ENCODE results near the gene TMEM91.
A peak's percentile ranks its signal among the peaks of the same experiment; 100 is the strongest.

TMEM91 gene

DNA sequence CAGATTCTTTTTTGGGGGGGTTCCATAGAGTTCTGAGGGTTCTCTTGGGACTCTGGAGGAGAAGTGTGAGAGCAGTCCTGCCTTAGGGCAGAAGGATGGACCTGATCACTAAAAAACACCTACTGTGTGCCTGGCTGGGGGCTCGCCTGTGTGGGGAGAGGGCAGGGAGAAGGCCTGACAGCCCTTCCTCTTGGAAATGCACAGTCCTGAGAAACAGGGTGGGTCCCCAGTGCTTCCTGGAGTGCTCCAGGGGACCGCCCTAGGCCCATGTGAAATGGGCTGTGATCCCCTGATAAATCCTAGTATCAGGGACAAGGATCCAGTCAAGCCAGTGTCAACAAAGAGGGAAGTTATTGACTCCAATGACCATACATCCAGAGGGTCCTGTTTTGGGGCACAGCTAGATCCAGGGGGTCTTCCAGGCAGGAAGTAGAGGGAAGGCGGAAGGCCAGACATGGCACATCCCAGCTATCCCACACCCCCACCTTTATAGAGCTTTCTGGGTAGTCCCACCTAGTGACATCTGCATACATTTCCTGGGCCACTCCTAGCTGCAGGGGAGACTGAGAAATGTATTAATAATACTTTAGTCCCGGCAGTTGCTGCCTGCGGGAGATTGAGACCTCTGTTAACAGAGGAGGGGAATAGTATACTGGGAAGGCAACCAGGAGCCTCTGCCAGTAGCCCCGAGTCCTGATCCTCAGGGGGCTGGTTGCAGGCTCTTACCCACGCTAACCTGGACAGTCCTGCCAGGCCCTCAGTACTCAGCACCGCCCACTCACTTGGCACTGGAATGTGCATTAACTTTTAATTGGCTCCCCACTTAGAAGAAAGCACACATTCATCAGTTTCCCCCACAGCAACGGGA, 35.0 kb downstream of the TMEM91 start:
- DNase-seq (ENCODE audit: low read depth in 2 of 2), result no peak

DNA sequence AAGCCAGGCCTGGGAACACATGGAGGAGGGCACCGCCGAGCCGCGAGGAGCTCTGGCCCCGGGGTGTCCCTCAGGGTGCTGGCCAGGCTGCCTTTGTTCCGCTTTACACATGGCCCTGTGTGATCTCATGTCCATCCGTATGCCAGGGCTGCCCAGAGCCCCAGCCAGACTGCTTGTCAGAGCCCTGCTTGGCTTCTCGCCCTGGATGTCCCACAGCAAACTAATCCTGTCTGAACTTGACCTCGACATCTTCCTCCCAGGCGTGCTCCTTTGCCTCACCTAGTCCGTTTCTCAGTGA, 35.6 kb downstream of the TMEM91 start:
- no peak for DNase-seq (ENCODE audit: low read depth in 2 of 2)

DNA sequence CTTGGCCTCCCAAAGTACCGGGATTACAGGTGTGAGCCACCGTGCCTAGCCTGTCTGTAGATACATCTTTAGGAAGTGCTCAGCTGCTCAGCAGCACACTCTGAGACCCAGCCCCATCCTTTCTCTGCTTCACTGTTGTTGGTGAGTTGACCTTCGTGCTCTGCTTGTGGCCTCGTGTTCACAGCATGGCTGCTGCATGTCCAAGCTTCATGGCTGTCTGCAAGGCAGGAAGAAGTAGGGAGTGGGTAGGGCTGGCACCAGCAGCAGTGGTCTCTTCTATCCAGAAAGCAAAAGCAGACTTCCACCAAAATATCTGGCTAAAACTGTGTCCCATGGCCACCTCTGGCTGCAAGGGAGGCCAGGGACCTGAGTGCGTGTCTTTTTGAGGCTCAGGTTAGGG, 36.6 kb downstream of the TMEM91 start:
- no peak for DNase-seq (ENCODE audit: low read depth in 2 of 2)

DNA sequence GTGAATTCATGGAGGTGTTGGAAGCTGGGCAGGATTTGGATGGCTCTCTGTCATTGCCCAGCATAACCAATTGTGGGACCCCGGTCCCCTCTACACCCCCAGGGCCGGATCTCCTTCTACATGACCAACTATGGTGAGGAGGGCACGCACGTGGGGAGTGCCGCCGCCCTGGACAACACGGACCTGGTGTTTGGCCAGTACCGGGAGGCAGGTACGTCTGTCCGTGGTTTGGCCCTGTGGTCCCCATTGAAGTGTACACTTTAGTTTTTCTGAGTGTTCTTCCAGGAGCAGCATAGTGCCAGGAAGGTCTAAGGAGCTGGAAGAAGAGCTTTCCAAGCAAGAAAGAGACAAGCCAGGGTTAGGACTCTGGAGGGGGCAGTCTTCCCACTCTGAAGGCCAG, 37.6 kb downstream of the TMEM91 start:
- DNase-seq (ENCODE audit: low read depth in 2 of 2), result no peak

DNA sequence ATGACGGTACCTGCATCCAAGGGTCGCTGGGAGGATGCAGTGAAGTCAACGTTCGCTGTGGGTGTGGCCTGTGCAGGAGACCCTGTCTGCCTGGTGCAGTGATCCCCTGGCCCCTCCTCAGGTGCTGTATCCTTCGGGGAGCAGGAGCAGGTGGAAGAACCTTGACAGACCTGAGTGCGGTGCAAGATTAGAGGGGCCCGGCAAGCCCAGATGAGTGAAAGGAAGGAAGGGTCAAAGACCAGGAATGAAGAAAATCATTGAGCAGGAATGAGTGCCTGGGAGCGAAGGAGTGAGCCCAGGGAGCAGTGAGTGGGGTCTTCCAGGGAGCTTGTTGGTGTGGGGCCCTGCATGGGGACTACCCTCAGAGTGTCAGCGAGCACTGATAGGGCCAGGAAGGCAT, 38.1 kb downstream of the TMEM91 start:
- DNase-seq (ENCODE audit: low read depth in 2 of 2), result no peak

DNA sequence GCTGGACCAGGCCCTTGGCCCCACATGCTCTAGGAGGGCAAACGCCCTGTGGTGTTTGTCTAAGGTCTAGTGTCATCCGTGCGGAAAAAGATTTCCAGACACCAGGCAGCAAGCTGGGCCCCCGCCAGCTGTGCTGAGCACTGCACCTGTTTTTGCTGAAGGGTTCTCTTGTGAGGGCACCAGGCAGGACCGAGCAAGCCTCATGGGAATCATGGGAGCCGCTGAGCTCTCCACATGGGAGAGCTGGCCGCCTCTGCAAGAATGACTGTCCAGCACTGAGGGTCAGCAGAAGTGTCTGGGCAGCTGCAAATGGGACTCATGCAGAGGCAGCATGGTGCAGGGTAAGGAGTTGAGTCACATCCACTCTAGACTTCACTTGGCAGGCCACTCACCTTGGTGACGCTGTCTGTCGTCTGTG, 38.8 kb downstream of the TMEM91 start:
- no peak for DNase-seq (ENCODE audit: low read depth in 2 of 2)

DNA sequence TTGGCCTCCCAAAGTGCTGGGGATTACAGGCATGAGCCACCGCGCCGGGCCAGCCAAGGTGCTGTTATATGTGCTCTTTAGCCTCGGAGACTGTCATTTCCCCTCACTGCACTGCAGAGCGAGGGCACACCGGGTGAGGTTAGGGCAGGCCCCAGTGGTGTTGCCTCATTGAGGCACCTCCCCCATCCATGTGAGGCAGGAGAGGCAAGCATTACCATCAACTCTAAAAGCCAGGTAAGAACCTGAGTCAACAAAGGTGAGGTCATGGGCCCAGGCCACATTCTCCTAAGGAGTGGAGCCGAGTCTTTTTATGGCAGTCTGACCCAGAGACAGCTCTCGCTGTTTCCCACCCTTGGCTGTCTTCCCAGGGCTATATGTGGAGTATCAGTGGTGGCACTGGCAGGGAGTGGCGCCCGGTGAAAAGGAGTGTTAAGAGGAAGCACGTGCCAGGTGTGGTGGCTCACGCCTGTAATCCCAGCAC, 39.9 kb downstream of the TMEM91 start:
- no peak for DNase-seq (ENCODE audit: low read depth in 2 of 2)

DNA sequence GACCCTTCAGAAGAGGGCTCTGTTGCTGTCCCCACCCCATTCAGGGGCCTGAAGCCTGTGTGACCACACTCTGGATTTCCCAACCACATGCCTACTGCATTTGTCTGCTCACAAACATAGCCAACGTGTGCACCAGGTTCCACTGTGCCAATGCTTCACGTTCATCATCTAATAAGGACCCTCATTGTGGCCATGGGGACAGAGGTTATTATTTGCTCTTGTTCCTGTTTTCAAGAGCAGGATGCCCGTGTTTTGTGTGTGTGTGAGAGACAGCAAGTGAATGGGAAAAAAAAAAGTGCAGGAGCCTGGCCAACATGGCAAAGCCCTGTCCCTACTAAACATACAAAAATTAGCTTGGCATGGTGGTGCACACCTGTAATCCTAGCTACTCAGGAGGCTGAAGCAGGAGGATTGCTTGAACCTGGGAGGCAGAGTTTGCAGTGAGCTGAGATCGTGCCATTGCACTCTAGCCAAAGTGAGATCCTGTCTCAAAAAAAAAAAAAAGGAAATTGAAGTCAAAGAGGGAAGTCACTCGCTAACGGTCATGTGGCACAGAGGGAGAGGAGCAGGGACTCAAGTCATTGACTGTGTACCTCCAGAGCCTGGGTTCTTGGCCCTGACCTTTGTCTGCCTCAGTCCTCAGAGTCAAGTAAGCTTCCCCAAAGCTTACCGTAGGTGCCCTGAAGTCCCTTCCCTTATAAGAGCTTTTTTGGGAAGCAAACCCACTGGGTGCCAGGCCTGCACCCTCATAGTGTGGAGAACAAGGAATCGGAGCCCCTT, 44.0 kb downstream of the TMEM91 start:
- no peak for DNase-seq (ENCODE audit: low read depth in 2 of 2)

DNA sequence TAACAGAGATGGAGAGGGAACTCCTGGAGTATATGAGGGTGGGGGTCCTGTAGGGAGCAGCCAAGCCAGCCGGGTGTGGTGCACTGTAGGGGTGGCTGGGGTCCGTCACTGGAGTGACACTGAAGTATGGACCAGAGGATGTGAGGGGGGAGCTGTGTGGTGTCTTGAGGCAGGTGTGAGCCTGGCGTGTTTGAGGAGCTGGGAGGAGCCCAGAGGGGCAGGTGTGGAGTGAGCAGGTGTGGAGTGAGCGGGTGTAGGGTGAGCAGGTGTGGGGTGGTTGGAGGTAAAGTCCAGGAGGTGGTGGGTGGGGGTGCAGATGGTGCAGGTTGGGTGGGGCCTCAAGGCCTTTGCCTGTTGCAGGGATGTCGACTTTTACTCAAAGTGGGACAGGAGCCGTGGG, 45.0 kb downstream of the TMEM91 start:
- no peak for DNase-seq (ENCODE audit: low read depth in 2 of 2)

DNA sequence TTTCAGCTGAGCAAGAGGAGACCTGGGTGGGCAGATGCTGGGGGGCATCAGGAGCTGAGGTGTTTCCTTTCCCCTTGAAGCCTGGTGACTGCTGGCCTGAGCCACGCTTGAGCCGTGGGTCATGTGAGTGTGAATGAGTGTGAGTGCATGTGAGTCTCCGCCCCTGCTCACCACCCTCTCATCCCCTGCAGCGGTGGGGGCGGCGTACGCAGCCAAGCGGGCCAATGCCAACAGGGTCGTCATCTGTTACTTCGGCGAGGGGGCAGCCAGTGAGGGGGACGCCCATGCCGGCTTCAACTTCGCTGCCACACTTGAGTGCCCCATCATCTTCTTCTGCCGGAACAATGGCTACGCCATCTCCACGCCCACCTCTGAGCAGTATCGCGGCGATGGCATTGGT, 45.6 kb downstream of the TMEM91 start:
- DNase-seq (ENCODE audit: low read depth in 2 of 2), result no peak

DNA sequence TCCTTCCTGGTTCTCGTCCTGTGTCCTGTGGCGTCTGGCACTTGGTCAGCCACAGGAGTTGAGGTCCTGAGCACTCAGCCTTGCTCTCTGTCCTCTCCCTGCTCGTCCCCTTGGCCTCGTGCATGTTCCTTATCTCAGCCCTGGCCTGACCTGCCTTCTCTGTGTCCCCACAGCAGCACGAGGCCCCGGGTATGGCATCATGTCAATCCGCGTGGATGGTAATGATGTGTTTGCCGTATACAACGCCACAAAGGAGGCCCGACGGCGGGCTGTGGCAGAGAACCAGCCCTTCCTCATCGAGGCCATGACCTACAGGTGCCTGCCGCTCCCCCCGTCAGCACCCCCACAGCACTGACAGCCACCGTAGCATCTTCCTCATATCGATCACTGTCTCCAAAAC, 46.1 kb downstream of the TMEM91 start:
- no peak for DNase-seq (ENCODE audit: low read depth in 2 of 2)

DNA sequence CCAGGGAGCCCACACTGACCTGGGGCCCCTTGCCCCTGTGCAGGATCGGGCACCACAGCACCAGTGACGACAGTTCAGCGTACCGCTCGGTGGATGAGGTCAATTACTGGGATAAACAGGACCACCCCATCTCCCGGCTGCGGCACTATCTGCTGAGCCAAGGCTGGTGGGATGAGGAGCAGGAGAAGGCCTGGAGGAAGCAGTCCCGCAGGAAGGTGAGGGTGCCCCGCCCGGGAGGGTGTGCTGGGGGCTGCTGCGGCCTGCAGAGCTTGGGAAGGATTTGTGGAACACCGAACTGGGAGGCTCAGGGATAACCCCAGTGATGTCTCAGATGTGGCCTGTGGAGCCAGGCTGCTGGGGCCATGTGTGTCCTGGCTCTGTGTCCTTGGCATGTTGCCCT, 46.6 kb downstream of the TMEM91 start:
- no peak for DNase-seq (ENCODE audit: low read depth in 2 of 2)

DNA sequence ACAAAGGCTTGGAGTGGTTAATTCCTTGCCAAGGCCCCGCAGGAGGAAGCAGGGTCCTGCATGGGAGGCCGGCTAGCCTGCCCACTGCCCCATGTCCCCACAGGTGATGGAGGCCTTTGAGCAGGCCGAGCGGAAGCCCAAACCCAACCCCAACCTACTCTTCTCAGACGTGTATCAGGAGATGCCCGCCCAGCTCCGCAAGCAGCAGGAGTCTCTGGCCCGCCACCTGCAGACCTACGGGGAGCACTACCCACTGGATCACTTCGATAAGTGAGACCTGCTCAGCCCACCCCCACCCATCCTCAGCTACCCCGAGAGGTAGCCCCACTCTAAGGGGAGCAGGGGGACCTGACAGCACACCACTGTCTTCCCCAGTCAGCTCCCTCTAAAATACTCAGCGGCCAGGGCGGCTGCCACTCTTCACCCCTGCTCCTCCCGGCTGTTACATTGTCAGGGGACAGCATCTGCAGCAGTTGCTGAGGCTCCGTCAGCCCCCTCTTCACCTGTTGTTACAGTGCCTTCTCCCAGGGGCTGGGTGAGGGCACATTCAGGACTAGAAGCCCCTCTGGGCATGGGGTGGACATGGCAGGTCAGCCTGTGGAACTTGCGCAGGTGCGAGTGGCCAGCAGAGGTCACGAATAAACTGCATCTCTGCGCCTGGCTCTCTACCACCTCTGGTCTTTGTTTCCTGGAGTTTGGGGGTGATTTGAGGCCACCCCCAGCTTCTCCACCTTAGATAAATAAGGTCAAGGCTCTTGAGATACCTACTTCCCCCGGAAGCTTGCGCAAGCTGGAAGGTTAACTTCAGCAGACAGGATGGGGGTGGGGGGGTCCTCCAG, 48.2 kb downstream of the TMEM91 start:
- DNase-seq (ENCODE audit: low read depth in 2 of 2), result no peak

DNA sequence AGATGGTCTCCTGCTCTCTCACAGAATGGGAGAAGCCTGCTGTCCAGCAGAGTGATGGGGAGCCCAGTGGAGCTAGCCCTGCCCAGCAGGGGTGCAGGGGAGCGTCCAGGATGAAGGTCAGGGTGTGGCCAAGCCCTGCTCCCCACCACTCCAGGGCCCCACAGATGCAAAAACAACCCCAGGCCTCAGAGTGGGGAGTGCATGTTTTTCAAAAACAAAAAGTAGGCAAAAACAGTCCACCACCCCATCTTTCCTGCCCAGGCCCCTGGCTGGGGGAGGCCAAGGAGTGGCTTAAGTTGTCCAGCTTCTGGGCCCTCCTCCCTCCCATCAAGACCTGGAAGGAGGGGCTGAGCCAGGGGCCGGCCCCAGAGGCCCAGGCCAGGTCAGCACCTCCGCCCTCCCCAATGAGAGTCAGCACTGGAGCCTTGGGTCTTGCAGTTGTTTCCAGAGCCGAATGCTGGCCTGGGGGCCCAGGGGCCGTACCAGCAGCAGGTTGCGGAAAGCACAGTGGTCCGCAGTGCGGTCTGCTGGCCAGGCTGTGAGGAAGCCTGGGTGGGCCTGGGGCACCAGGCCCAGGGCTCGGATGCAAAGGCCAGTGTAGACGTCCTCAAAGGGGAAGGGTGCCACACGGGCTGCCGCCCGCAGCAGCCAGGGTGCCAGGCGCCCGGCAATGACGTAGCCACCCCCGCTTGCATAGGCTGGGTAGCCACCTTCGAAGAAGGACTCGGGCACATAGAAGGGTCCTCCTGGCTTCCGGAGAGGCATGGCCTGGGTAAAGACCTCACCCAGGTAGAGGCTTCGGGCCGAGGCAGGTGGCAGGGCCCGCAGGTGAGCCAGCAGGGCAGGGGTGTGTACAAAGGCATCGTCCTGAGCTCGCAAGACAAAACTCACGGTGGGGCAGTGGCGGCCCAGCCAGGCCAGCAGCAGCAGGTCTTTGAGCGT, 49.1 kb downstream of the TMEM91 start:
- DNase-seq (ENCODE audit: low read depth in 2 of 2), result no peak

DNA sequence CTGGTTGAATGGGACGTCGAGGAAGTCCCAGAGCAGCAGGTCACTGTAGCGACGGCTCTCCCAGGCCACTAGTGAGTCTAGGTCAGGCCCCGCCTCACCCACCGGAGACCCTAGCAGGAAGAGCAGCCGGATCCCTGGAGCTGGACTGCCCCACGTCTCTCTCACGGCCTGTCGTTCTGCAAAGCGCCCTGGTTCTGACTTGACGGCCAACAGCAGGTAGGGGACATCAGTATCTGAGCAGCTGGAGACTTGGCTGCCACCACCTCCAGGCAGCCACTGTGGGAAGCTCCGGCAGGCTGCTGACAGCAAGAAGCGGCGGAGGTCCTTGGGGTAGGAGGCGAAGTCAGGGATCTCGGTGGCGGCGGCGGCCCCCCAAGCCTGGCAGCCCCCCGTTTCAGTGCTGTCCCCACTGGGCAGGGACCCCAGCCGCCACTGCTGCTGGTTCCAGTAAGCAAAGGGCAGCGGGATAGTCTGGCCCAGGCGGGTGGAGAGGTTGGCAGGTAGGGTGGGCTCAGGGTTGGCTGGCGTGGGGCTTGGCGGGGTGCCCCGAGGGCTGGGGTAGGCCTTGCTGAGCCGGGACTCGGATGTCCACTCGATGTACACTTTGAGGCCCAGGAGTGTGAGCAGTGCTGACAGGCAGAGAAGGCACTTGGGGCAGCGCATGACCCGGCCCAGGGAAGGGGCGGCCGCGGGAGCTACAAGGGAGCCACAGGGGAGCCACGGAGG, 49.9 kb downstream of the TMEM91 start:
- no peak for DNase-seq (ENCODE audit: low read depth in 2 of 2)

DNA sequence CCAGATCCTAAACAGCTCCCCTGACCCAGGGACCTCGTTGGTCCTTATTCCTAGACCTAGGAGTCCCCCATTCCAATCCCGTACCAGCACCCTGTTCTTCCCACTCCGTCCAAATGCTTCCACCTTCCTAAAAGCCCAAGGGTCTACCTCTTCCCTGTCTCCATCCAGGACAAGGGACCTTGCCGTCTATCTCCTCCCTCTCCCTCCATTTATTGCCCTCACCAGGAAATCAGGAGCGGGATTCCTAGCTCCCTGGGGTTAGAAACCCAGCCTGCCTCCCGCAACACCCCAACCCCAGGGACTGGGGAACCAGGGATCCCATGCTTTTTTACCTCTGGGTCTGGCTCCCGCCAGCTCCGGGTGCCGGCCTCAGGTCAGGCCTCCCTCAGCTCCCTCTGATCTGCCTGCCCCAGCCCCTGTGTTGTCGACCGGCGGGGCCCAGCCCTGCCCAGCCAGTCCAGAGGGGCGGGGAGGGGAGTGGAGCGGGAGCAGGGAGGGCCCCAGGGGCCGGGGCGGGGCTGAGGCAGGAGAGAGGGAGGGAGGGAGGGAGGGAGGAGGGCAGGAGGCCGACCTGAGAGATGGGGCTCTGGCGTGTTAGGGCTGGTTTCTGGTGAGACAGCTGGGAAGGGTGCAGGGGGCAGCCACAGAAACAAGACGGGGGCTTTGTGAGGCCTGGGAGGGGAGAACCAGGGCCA, 50.8 kb downstream of the TMEM91 start, which contains the start of gene B3GNT8:
TSS of gene B3GNT8 (minus strand) at position 423 of the 695 bp plus-strand sequence. CDS start 596 bp downstream, outside the sequence.
- DNase-seq (ENCODE audit: low read depth in 2 of 2), result peak; percentile 23 to 38

DNA sequence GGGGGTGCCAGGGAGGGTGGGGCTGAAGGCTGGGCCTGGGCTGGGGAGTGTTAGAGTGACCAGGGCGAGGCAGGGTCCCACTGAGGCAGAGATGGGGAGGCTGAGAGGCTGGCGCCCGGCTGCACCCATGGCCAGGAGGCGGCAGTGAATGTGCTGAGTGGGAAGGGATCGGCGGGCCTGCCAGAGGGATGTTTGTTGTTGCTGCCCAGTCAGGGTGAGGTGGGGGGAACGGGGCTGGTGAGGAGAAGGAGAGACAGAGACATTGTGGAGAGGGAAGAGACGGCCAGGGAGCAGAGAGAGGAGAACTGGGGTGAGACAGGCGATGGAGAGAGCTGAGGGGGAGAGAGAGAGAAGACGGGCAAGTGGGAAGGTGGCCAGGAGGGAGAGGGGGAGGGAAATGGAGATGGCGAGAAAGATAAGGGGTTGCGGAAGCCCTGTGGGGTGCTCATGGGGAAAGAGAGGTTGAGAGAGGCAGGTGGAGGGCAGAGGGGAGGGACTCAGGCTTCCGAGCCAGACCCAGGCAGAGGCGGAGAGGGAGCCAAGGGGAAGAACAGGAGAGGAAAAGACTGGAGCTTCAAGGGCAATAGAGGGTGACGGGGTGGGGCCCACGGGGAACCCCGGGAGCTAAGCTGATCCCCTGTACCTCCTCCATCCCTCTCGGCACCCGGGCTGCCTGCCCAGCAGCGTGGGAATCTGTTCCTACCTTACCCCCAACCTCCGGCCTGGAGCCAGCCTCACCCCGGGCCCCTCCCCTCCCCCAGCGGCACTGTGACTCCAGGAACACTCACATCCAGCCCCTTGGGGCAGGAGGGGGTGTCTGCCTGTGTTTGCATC, 51.5 kb downstream of the TMEM91 start:
- DNase-seq (ENCODE audit: low read depth in 2 of 2), result peak in 1 of 2 donors; percentile 20

DNA sequence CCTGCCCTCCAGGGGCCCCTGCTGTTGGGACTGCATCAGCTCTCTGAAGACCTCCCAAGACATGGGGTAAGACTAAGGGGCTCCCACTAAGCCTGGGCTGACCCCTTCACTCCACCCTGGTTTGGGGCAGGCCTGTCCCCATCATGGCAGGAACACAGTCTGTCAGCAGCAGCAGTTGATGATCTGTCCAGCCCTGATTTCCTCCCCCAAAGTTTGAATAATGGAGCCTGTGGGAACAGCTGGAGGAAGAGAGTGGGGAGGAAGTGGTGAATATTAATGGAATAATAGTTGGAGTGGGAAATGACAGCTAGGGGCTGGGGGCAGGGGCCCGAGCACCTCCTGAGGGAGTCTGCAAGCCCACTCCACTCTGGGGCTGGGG, 52.1 kb downstream of the TMEM91 start:
- DNase-seq (ENCODE audit: low read depth in 2 of 2), result no peak

DNA sequence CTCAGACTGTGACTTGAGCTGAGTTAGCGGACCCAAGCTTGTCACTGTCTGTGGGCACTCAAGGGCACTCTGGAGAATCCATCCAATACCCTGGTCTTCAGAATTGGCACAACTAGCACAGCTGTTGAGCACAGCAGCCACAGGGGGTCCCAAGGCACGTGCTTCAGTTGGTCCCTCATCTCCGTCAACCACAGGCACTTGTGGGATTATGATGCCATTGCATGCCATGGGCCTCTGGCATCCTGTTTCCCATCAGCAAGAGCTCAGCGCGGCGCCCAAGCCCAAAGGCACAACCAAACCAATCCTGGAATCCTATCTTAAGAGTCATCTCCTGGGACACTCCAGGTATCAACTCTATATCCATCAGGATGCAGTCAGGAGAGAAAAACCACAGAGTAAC, 54.6 kb downstream of the TMEM91 start:
- DNase-seq (ENCODE audit: low read depth in 2 of 2), result no peak

Measured in stimulated activated CD4-positive, alpha-beta T cell treated with anti-CD3 and anti-CD28 coated beads, Interleukin-4, amount 100 ng/mL, for 48 hours (primary cell).